ENCODE measurements around the gene CACNB4. TPM values are rescaled to one million over a fixed set of nuclear protein-coding genes. Genes with fewer than 3 reads are reported as not detected.

CACNB4 gene
- total and polyA plus RNA-seq, 10 of the 15 experiments (the other 5 are each of a cell fraction or from before 2014, with no cell fraction given): 2.0 to 21.6 (median 9.3) TPM

DNA sequence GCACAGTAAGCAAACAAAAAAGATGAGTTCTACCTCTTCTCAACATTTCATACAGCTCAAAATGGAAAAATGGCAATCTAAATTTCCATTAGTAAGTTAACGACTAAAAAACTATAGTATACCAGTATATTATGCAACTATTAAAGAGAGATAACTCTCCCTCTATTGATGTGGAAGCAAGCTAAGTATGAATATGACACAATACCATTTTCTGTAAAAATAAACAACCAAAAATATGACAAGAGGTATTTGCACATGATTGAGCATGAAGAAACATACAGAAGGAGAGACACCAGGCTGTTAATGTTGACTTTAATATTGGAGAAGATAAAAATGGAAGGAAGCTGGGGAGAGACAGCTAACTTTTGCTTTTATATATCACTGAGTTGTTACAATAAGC, 167.1 kb downstream of the CACNB4 start:
- no peak for DNase-seq (ENCODE audit: low read depth, low spot score)
- BruUV-seq (replicated peaks): no TSS peak
- H3K79me2 ChIP-seq (ENCODE audit: control insufficient read depth, insufficient read depth, low read length): no peaks in the 10 kb centered on the region
- TF ChIP-seq BHLHE40 (IDR thresholded peaks at IDR 0.05; ENCODE audit: borderline replicate concordance in 1 of 2, low read depth in 2 of 2, low read length in 1 of 2): no peak
- no peak for TF ChIP-seq YBX1 (IDR thresholded peaks at IDR 0.05)
- TF ChIP-seq JUNB (IDR thresholded peaks at IDR 0.05): no peak
- SMC1A ChIA-PET (ENCODE audit: uncharacterized antibody, unreplicated experiment): interaction anchor here (1.3 kb wide), 1 partner anchor 14 kb away, joined by 4 read pairs; no protein-coding TSS in a partner anchor
- H3K9me3 ChIP-seq (replicated peaks; ENCODE audit: control insufficient read depth, insufficient read depth, low read length): no peaks in the 10 kb centered on the region
- FAIRE-seq: no peak
- ATAC-seq: no peak
- intact Hi-C loops (cut with micrococcal nuclease; ENCODE audit: unreplicated experiment) (loop anchor here (1.0 kb wide), 1 partner anchor 48 kb away; no protein-coding TSS in a partner anchor), in situ Hi-C loops (cut with MboI) (no loop called here)
- CTCF ChIA-PET: no interaction called here
- no peaks in the 10 kb centered on the region for H3K4me1 ChIP-seq (ENCODE audit: control insufficient read depth, insufficient read depth, low read length)
- H2AFZ ChIP-seq (ENCODE audit: control insufficient read depth, low read depth, low read length): no peak overlapping the region
- 94% methylated on average over 1 of the region's 1 CpG for WGBS (ENCODE audit: insufficient coverage, insufficient replicate concordance, low lambda C conversion rate, missing lambda C conversion rate)
- POLR2A ChIA-PET: no interaction called here
- H3K27ac ChIP-seq (ENCODE audit: control insufficient read depth, insufficient read depth): no peak overlapping the region
- no peak overlapping the region for H3K4me3 ChIP-seq
- no peaks in the 10 kb centered on the region for H3K36me3 ChIP-seq (ENCODE audit: control insufficient read depth in 2 of 2, insufficient read depth in 2 of 2, low read length in 1 of 2)
- H3K27me3 ChIP-seq (replicated peaks in 1 of 2; ENCODE audit: control insufficient read depth in 2 of 2, insufficient read depth in 2 of 2, low read length in 1 of 2): no peaks in the 10 kb centered on the region; a peak in 1 of 4 replicates
- RAD21 ChIA-PET (ENCODE audit: unreplicated experiment): interaction anchor here (0.8 kb wide), 1 partner anchor 26 kb away, joined by 3 read pairs; no protein-coding TSS in a partner anchor
- H3K9ac ChIP-seq (ENCODE audit: control insufficient read depth, insufficient read depth, low read length): no peak overlapping the region
- H3K4me2 ChIP-seq (ENCODE audit: control insufficient read depth, insufficient read depth): no peak overlapping the region
- H4K20me1 ChIP-seq (ENCODE audit: control insufficient read depth, insufficient read depth): no peaks in the 10 kb centered on the region

DNA sequence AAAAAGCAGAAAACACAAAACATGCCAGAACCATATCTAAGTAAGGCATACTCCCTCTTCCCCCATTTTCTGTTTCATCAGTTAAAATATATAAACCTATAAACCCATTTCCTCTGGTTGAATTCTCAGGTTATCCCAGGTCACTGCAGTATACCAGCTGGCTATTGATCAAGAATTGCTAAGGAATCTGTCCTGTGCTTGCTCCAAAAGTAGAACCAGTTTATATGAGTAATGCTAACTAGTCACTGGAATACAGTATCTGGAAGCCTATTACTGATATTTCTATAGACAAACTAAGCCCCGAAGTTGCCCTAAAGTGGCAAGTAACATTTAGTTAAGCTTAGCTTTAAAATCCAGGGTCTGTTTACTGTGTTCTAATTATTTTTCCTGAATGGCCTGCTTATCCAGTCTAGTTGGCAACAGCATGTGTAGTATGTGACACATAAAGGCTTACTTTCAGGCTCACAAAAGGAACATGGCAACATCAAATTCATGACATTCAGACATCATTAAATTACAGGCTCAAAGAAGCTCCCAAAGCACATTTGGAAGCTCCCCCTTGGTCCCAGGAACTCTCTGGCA, 167.7 kb downstream of the CACNB4 start:
- ATAC-seq (no peak), FAIRE-seq (no peak), DNase-seq (ENCODE audit: low read depth, low spot score) (no peak)
- no peaks in the 10 kb centered on the region for H3K4me1 ChIP-seq (ENCODE audit: control insufficient read depth, insufficient read depth, low read length)
- BruUV-seq (replicated peaks): no TSS peak
- no peaks in the 10 kb centered on the region for H3K36me3 ChIP-seq (ENCODE audit: control insufficient read depth in 2 of 2, insufficient read depth in 2 of 2, low read length in 1 of 2)
- ChIA-PET SMC1A (ENCODE audit: uncharacterized antibody, unreplicated experiment) (interaction anchor here (1.3 kb wide), 1 partner anchor 14 kb away, joined by 4 read pairs; no protein-coding TSS in a partner anchor), POLR2A (no interaction called here), CTCF (no interaction called here), RAD21 (ENCODE audit: unreplicated experiment) (interaction anchor here (0.8 kb wide), 1 partner anchor 26 kb away, joined by 3 read pairs; no protein-coding TSS in a partner anchor)
- in situ Hi-C loops (cut with MboI) (no loop called here), intact Hi-C loops (cut with micrococcal nuclease; ENCODE audit: unreplicated experiment) (loop anchor here (1.0 kb wide), 1 partner anchor 48 kb away; no protein-coding TSS in a partner anchor)
- no peak overlapping the region for H3K4me3 ChIP-seq
- H2AFZ ChIP-seq (ENCODE audit: control insufficient read depth, low read depth, low read length): no peak overlapping the region
- 36% methylated on average over 1 of the region's 1 CpG for WGBS (ENCODE audit: insufficient coverage, insufficient replicate concordance, low lambda C conversion rate, missing lambda C conversion rate)
- H3K27me3 ChIP-seq (replicated peaks in 1 of 2; ENCODE audit: control insufficient read depth in 2 of 2, insufficient read depth in 2 of 2, low read length in 1 of 2): no peaks in the 10 kb centered on the region
- no peaks in the 10 kb centered on the region for H4K20me1 ChIP-seq (ENCODE audit: control insufficient read depth, insufficient read depth)
- no peak for TF ChIP-seq SIN3A (IDR thresholded peaks at IDR 0.05; ENCODE audit: low read depth, low read length)
- TF ChIP-seq EED (IDR thresholded peaks at IDR 0.05; ENCODE audit: low read depth): no peak
- TF ChIP-seq, protein P1, sequence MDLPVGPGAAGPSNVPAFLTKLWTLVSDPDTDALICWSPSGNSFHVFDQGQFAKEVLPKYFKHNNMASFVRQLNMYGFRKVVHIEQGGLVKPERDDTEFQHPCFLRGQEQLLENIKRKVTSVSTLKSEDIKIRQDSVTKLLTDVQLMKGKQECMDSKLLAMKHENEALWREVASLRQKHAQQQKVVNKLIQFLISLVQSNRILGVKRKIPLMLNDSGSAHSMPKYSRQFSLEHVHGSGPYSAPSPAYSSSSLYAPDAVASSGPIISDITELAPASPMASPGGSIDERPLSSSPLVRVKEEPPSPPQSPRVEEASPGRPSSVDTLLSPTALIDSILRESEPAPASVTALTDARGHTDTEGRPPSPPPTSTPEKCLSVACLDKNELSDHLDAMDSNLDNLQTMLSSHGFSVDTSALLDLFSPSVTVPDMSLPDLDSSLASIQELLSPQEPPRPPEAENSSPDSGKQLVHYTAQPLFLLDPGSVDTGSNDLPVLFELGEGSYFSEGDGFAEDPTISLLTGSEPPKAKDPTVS (IDR thresholded peaks at IDR 0.05; ENCODE audit: low read depth, low read length): no peak
- TF ChIP-seq, protein P2, sequence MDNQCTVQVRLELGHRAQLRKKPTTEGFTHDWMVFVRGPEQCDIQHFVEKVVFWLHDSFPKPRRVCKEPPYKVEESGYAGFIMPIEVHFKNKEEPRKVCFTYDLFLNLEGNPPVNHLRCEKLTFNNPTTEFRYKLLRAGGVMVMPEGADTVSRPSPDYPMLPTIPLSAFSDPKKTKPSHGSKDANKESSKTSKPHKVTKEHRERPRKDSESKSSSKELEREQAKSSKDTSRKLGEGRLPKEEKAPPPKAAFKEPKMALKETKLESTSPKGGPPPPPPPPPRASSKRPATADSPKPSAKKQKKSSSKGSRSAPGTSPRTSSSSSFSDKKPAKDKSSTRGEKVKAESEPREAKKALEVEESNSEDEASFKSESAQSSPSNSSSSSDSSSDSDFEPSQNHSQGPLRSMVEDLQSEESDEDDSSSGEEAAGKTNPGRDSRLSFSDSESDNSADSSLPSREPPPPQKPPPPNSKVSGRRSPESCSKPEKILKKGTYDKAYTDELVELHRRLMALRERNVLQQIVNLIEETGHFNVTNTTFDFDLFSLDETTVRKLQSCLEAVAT (IDR thresholded peaks at IDR 0.05): no peak
- no peak for TF ChIP-seq CBX3 (IDR thresholded peaks at IDR 0.05; ENCODE audit: borderline replicate concordance, low read depth)
- TF ChIP-seq SIX5 (IDR thresholded peaks at IDR 0.05; ENCODE audit: low read depth, low read length, severe bottlenecking): no peak
- no peak for TF ChIP-seq CREM (IDR thresholded peaks at IDR 0.05; ENCODE audit: low read depth)
- TF ChIP-seq GATAD2B (conservative IDR thresholded peaks at IDR 0.05; ENCODE audit: low read depth): no peak
- TF ChIP-seq, protein P3, sequence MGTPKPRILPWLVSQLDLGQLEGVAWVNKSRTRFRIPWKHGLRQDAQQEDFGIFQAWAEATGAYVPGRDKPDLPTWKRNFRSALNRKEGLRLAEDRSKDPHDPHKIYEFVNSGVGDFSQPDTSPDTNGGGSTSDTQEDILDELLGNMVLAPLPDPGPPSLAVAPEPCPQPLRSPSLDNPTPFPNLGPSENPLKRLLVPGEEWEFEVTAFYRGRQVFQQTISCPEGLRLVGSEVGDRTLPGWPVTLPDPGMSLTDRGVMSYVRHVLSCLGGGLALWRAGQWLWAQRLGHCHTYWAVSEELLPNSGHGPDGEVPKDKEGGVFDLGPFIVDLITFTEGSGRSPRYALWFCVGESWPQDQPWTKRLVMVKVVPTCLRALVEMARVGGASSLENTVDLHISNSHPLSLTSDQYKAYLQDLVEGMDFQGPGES (IDR thresholded peaks at IDR 0.05): no peak
- H3K4me2 ChIP-seq (ENCODE audit: control insufficient read depth, insufficient read depth): no peak overlapping the region
- no peak overlapping the region for H3K9ac ChIP-seq (ENCODE audit: control insufficient read depth, insufficient read depth, low read length)
- no peaks in the 10 kb centered on the region for H3K9me3 ChIP-seq (replicated peaks; ENCODE audit: control insufficient read depth, insufficient read depth, low read length)
- H3K79me2 ChIP-seq (ENCODE audit: control insufficient read depth, insufficient read depth, low read length): no peaks in the 10 kb centered on the region
- no peak overlapping the region for H3K27ac ChIP-seq (ENCODE audit: control insufficient read depth, insufficient read depth)
